ENCODE data around the gene DEFB131A. TPM values are rescaled to one million over a fixed set of nuclear protein-coding genes. Genes with fewer than 3 reads are reported as not detected.
A peak's percentile ranks its signal among the peaks of the same experiment; 100 is the strongest.
"Not testable (repeated sequence)": the region's sequence is repeated elsewhere in the genome, so short reads cannot be mapped to it uniquely, and the experiment has no call there.

Gene DEFB131A
- total RNA-seq, 1 experiment from 2014 or later, result not detected

GRCh38 chr4:9494256-9495035, 50.2 kb downstream of the DEFB131A start:
- not testable (repeated sequence) for DNase-seq (ENCODE audit: low spot score)

DNA sequence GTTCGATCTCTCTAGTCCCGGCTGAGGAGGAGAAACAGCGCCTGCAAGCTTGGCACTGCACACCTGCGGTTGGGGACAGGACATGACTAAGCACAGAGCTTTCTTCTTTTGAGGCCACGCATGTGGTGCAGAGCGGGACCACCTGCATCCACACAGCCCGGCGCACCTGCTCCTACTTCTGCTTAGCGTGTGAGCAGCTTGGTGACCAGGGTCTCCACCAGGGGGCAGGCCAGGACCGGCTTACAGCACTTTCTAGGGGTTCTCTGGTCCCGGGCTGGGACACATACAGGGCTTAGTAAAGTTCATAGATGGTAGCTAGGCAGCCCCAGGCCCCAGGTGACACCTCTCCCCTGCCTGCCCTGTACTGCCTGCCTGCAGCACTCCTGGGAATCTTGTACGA, 51.2 kb downstream of the DEFB131A start:
- peak; percentile 78 for DNase-seq (ENCODE audit: low spot score)

GRCh38 chr4:9497575-9498467, 53.6 kb downstream of the DEFB131A start:
- not testable (repeated sequence) for DNase-seq (ENCODE audit: low spot score)

DNA sequence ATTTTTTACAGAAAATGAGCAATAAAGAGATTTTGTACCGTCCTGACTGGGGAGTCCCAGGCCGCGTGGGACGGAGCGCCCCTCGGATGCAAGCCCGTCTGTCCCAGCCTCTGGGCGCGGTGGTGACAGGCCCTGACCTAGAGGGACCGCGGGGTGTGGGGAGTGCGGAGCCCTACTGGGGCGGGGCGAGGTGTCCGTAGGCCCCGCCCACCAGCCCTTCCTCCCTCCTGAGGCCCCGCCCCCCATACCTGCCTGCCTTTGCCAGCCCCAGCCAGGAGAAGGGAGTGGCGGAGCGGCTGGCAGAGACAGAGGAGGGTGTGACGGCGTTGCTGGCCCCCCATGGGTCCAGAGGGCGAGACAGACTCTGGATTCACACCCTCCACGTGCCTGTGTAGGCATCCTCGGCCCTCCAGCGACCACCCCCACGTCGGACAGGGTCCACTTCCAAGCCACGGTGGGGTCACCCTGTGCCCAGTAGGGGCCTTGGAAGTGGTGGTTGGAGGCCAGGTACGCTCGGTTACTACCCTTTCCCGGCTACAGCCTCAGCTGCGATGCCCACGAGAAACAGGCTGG, 54.3 kb downstream of the DEFB131A start:
- not testable (repeated sequence) for DNase-seq (ENCODE audit: low spot score)

DNA sequence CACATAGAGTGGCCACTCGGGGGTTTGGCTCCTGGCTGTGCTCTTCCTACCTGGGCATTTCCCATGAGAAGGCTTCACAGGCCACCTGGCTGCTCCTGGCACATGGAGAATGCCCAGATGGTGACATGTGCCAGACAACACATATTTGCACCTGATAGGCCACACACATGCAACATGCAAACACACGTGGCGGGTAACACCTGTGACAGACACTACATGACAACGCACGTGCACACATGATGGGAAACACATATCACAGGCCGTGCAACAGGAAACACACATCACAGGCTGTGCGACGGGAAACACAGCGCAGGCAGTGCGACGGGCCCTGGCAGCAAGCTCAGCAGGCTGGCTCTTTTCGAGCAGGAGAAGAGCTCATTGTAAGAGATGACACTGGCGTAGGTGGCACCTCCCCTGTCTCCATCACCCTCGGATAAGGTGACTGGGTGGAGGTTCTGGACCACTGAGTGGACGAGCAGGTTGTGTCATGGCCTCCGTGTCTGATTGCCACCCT, 55.8 kb downstream of the DEFB131A start:
- not testable (repeated sequence) for DNase-seq (ENCODE audit: low spot score)

Small RNA genes lying within 50 kb of the gene (small RNA-seq; reads per million reads assigned to genes)
- not detected for gene RNA5SP153

Other genes starting within 250 kb of the DEFB131A start
- not detected in 2 replicates for gene USP17L10, start 233.8 kb upstream of the DEFB131A start, total RNA-seq (2014; rRNA removed; shearing (Covaris generic))
- not detected in 2 replicates for gene USP17L11, start 229.0 kb upstream of the DEFB131A start, total RNA-seq (2014; rRNA removed; shearing (Covaris generic))
- not detected in 2 replicates for gene USP17L12, start 224.3 kb upstream of the DEFB131A start, total RNA-seq (2014; rRNA removed; shearing (Covaris generic))
- not detected in 2 replicates for gene USP17L13, start 219.5 kb upstream of the DEFB131A start, total RNA-seq (2014; rRNA removed; shearing (Covaris generic))
- not detected in 2 replicates for gene USP17L15, start 210.0 kb upstream of the DEFB131A start, total RNA-seq (2014; rRNA removed; shearing (Covaris generic))
- gene USP17L17, start 200.5 kb upstream of the DEFB131A start, total RNA-seq (2014; rRNA removed; shearing (Covaris generic)), result not detected in 2 replicates
- not detected in 2 replicates for gene USP17L18, start 195.8 kb upstream of the DEFB131A start, total RNA-seq (2014; rRNA removed; shearing (Covaris generic))
- gene USP17L19, start 191.0 kb upstream of the DEFB131A start, total RNA-seq (2014; rRNA removed; shearing (Covaris generic)), result not detected in 2 replicates
- gene USP17L20, start 186.3 kb upstream of the DEFB131A start, total RNA-seq (2014; rRNA removed; shearing (Covaris generic)), result not detected in 2 replicates
- not detected in 2 replicates for gene USP17L21, start 181.5 kb upstream of the DEFB131A start, total RNA-seq (2014; rRNA removed; shearing (Covaris generic))
- 0.39 TPM in 1 of 2 replicates, not detected in the other for gene USP17L22, start 176.8 kb upstream of the DEFB131A start, total RNA-seq (2014; rRNA removed; shearing (Covaris generic))
- gene USP17L24, start 119.2 kb upstream of the DEFB131A start, total RNA-seq (2014; rRNA removed; shearing (Covaris generic)), result not detected in 2 replicates
- gene USP17L25, start 114.5 kb upstream of the DEFB131A start, total RNA-seq (2014; rRNA removed; shearing (Covaris generic)), result not detected in 2 replicates
- not detected in 2 replicates for gene USP17L26, start 109.8 kb upstream of the DEFB131A start, total RNA-seq (2014; rRNA removed; shearing (Covaris generic))
- gene USP17L5, start 105.0 kb upstream of the DEFB131A start, total RNA-seq (2014; rRNA removed; shearing (Covaris generic)), result not detected in 2 replicates
- not detected in 2 replicates for gene USP17L27, start 100.3 kb upstream of the DEFB131A start, total RNA-seq (2014; rRNA removed; shearing (Covaris generic))
- gene USP17L28, start 95.5 kb upstream of the DEFB131A start, total RNA-seq (2014; rRNA removed; shearing (Covaris generic)), result not detected in 2 replicates
- not detected in 2 replicates for gene USP17L29, start 90.8 kb upstream of the DEFB131A start, total RNA-seq (2014; rRNA removed; shearing (Covaris generic))
- not detected in 2 replicates for gene USP17L30, start 81.3 kb upstream of the DEFB131A start, total RNA-seq (2014; rRNA removed; shearing (Covaris generic))

All from HT-29 (cell line).